T-helper 17 cell (primary cell): ENCODE data around the gene ALDH4A1. TPM values are rescaled to one million over a fixed set of nuclear protein-coding genes. Genes with fewer than 3 reads are reported as not detected.
"Not testable (repeated sequence)": the region's sequence is repeated elsewhere in the genome, so short reads cannot be mapped to it uniquely, and the experiment has no call there.

Experiments
- ATAC-seq: fragments of 150-1000 bp; cut with Tn5 transposase; 2 replicates; pipeline ENCODE4 v1.10.0; 2021; ENCODE audit warnings: mild to moderate bottlenecking, moderate library complexity
- DNase-seq, 3 donors: peaks; one replicate each; pipeline versions ENCODE4 v3.0.0 to v3.0.0-alpha.2; 2020 to 2021
- H3K9me3 ChIP-seq: one replicate; pipeline ENCODE4 v1.7.0; 2013; ENCODE audit warnings: low read length, mild to moderate bottlenecking; ENCODE audit not compliant: control insufficient read depth, poor library complexity, severe bottlenecking
- H3K27ac Mint-ChIP-seq: one replicate; pipeline ENCODE4 v1.8.0; 2022; ENCODE audit warnings: mild to moderate bottlenecking, moderate library complexity, mixed read lengths
- H3K27me3 Mint-ChIP-seq: one replicate; pipeline ENCODE4 v1.8.0; 2022; ENCODE audit warnings: mixed read lengths
- H3K36me3 Mint-ChIP-seq: one replicate; pipeline ENCODE4 v1.8.0; 2022; ENCODE audit warnings: low read depth, mixed read lengths
- H3K4me1 Mint-ChIP-seq: one replicate; pipeline ENCODE4 v1.8.0; 2022; ENCODE audit warnings: mild to moderate bottlenecking, mixed read lengths
- H3K4me3 Mint-ChIP-seq: one replicate; pipeline ENCODE4 v1.8.0; 2022; ENCODE audit warnings: mild to moderate bottlenecking, moderate library complexity, mixed read lengths
- total RNA-seq, 4 donors: library from RNA in 2 of 4; stranded (reverse) in 2 of 4; gene quantifications; one replicate each; pipeline ENCODE4 v1.2.3 and lab custom pipeline; 2022 to 2026

ALDH4A1 gene
- total RNA-seq, 2 donors from 2014 or later: 1.1 to 1.2 TPM

- H3K9me3 ChIP-seq, ATAC-seq, H3K4me1 Mint-ChIP-seq, H3K27me3 Mint-ChIP-seq, H3K36me3 Mint-ChIP-seq, DNase-seq: not testable (repeated sequence)
- Mint-ChIP-seq H3K4me3 (peak overlapping the region; percentile 49), H3K27ac (peak overlapping the region; percentile 41)
These were observed 10.5 kb downstream of the ALDH4A1 start for GRCh38 chr1:18891858-18892257.

GRCh38 chr1:18891426-18891780 is 11.0 kb downstream of the ALDH4A1 start:
- H3K36me3 Mint-ChIP-seq: no peaks in the 10 kb centered on the region
- no peak overlapping the region for H3K4me3 Mint-ChIP-seq
- DNase-seq (no peak), ATAC-seq (no peak)
- peak overlapping the region; percentile 41 for H3K27ac Mint-ChIP-seq
- H3K9me3 ChIP-seq: no peaks in the 10 kb centered on the region
- no peaks in the 10 kb centered on the region for H3K27me3 Mint-ChIP-seq
- H3K4me1 Mint-ChIP-seq: no peaks in the 10 kb centered on the region

- no peak for DNase-seq
These were observed 11.5 kb downstream of the ALDH4A1 start for GRCh38 chr1:18890706-18891425.

GRCh38 chr1:18886003-18886335 is 16.4 kb downstream of the ALDH4A1 start:
- Mint-ChIP-seq H3K27me3 (no peaks in the 10 kb centered on the region), H3K36me3 (no peaks in the 10 kb centered on the region), H3K27ac (no peak overlapping the region), H3K4me3 (no peak overlapping the region), H3K4me1 (no peaks in the 10 kb centered on the region)
- ATAC-seq (no peak), DNase-seq (no peak)
- no peaks in the 10 kb centered on the region for H3K9me3 ChIP-seq

More at GRCh38 chr1:18890706-18891425, 11.5 kb downstream of the ALDH4A1 start:
- H3K36me3 Mint-ChIP-seq: no peaks in the 10 kb centered on the region
- no peak overlapping the region for H3K27ac Mint-ChIP-seq
- no peaks in the 10 kb centered on the region for H3K9me3 ChIP-seq
- H3K4me3 Mint-ChIP-seq: no peak overlapping the region
- no peaks in the 10 kb centered on the region for H3K4me1 Mint-ChIP-seq
- ATAC-seq: no peak
- H3K27me3 Mint-ChIP-seq: no peaks in the 10 kb centered on the region

GRCh38 chr1:18885311-18886002 is 16.9 kb downstream of the ALDH4A1 start:
- Mint-ChIP-seq H3K4me1 (no peaks in the 10 kb centered on the region), H3K36me3 (no peaks in the 10 kb centered on the region), H3K27ac (no peak overlapping the region), H3K27me3 (no peaks in the 10 kb centered on the region), H3K4me3 (no peak overlapping the region)
- no peak for ATAC-seq
- H3K9me3 ChIP-seq: no peaks in the 10 kb centered on the region
- no peak for DNase-seq

GRCh38 chr1:18884727-18885126 is 17.6 kb downstream of the ALDH4A1 start:
- no peaks in the 10 kb centered on the region for H3K36me3 Mint-ChIP-seq
- H3K27ac Mint-ChIP-seq: no peak overlapping the region
- DNase-seq (no peak), ATAC-seq (no peak)
- no peaks in the 10 kb centered on the region for H3K9me3 ChIP-seq
- no peaks in the 10 kb centered on the region for H3K27me3 Mint-ChIP-seq
- no peaks in the 10 kb centered on the region for H3K4me1 Mint-ChIP-seq
- H3K4me3 Mint-ChIP-seq: no peak overlapping the region

- no peak overlapping the region for H3K27ac Mint-ChIP-seq
These were observed 18.0 kb downstream of the ALDH4A1 start for GRCh38 chr1:18884419-18884717.

GRCh38 chr1:18883636-18884418 is 18.5 kb downstream of the ALDH4A1 start:
- Mint-ChIP-seq H3K36me3 (no peaks in the 10 kb centered on the region), H3K27ac (no peak overlapping the region), H3K27me3 (no peaks in the 10 kb centered on the region), H3K4me3 (no peak overlapping the region), H3K4me1 (no peaks in the 10 kb centered on the region)
- no peaks in the 10 kb centered on the region for H3K9me3 ChIP-seq
- peak; percentile 51 to 68 (median 54) for DNase-seq
- ATAC-seq: peak; percentile 78

More at GRCh38 chr1:18884419-18884717, 18.0 kb downstream of the ALDH4A1 start:
- Mint-ChIP-seq H3K27me3 (no peaks in the 10 kb centered on the region), H3K36me3 (no peaks in the 10 kb centered on the region), H3K4me1 (no peaks in the 10 kb centered on the region), H3K4me3 (no peak overlapping the region)
- H3K9me3 ChIP-seq: no peaks in the 10 kb centered on the region
- ATAC-seq: no peak
- DNase-seq: no peak

- no peaks in the 10 kb centered on the region for H3K4me1 Mint-ChIP-seq
- H3K27ac Mint-ChIP-seq: no peak overlapping the region
- DNase-seq: no peak
- no peaks in the 10 kb centered on the region for H3K9me3 ChIP-seq
- no peaks in the 10 kb centered on the region for H3K27me3 Mint-ChIP-seq
- ATAC-seq: no peak
- H3K36me3 Mint-ChIP-seq: no peaks in the 10 kb centered on the region
- H3K4me3 Mint-ChIP-seq: no peak overlapping the region
These were observed 19.3 kb downstream of the ALDH4A1 start for GRCh38 chr1:18883079-18883478.

GRCh38 chr1:18882486-18882885 is 19.9 kb downstream of the ALDH4A1 start:
- no peaks in the 10 kb centered on the region for H3K27me3 Mint-ChIP-seq
- H3K36me3 Mint-ChIP-seq: no peaks in the 10 kb centered on the region
- H3K27ac Mint-ChIP-seq: no peak overlapping the region
- H3K9me3 ChIP-seq: no peaks in the 10 kb centered on the region
- ATAC-seq: no peak
- H3K4me3 Mint-ChIP-seq: no peak overlapping the region
- no peaks in the 10 kb centered on the region for H3K4me1 Mint-ChIP-seq
- no peak for DNase-seq

GRCh38 chr1:18881642-18882431 is 20.5 kb downstream of the ALDH4A1 start:
- no peaks in the 10 kb centered on the region for H3K36me3 Mint-ChIP-seq
- H3K27me3 Mint-ChIP-seq: no peaks in the 10 kb centered on the region
- ATAC-seq (no peak), DNase-seq (no peak)
- H3K27ac Mint-ChIP-seq: no peak overlapping the region
- H3K9me3 ChIP-seq: no peaks in the 10 kb centered on the region
- no peaks in the 10 kb centered on the region for H3K4me1 Mint-ChIP-seq
- H3K4me3 Mint-ChIP-seq: no peak overlapping the region

- H3K9me3 ChIP-seq: no peaks in the 10 kb centered on the region
- DNase-seq: no peak
- ATAC-seq: no peak
- no peaks in the 10 kb centered on the region for H3K36me3 Mint-ChIP-seq
- H3K4me3 Mint-ChIP-seq: no peak overlapping the region
- no peaks in the 10 kb centered on the region for H3K4me1 Mint-ChIP-seq
- no peaks in the 10 kb centered on the region for H3K27me3 Mint-ChIP-seq
- no peak overlapping the region for H3K27ac Mint-ChIP-seq
These were observed 21.2 kb downstream of the ALDH4A1 start for GRCh38 chr1:18881164-18881563.

GRCh38 chr1:18880585-18880984 is 21.8 kb downstream of the ALDH4A1 start:
- ATAC-seq: no peak
- Mint-ChIP-seq H3K4me1 (no peaks in the 10 kb centered on the region), H3K27ac (no peak overlapping the region)

More at GRCh38 chr1:18880585-18880984, 21.8 kb downstream of the ALDH4A1 start:
- H3K4me3 Mint-ChIP-seq: no peak overlapping the region
- H3K9me3 ChIP-seq: no peaks in the 10 kb centered on the region
- H3K27me3 Mint-ChIP-seq: no peaks in the 10 kb centered on the region
- no peak for DNase-seq
- H3K36me3 Mint-ChIP-seq: no peaks in the 10 kb centered on the region
